Panc1 (cell line): ENCODE results near the gene KCNJ11.

Source experiments
- POLR2AphosphoS5 ChIP-seq: IDR thresholded peaks from 2 replicates; pipeline ENCODE4 v1.6.1; 2012; ENCODE audit warnings: mild to moderate bottlenecking, low read depth, low read length, moderate library complexity
- SIN3A ChIP-seq: IDR thresholded peaks from 2 replicates; pipeline ENCODE4 v1.6.1; 2012; ENCODE audit warnings: low read depth, mild to moderate bottlenecking, low read length, moderate library complexity, borderline replicate concordance; ENCODE audit not compliant: insufficient read depth
- TF ChIP-seq, protein P1 (sequence below): fragments of 450-650 bp; IDR thresholded peaks from 2 replicates; pipeline ENCODE4 v1.5.1; 2017; ENCODE audit warnings: mild to moderate bottlenecking

DNA sequence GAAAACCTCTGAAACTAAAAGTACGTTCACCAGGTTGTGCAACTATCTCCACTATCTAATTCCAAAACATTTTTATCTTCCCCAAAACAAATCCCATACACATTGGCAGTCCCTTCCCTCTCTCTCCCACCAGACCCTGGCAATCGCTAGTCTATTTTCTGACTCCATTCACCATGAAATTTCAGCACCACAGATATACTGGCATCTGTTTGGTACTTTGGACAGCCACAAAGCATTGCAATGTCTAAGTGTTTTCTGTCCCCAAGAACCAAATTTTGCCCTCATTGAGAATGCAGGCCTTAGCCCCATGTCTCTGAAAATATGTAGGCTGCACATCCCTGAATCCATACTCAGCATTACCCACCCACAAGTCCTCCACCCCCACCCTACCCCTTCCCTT lies 28.0 kb upstream of the KCNJ11 start:
- TF ChIP-seq, protein P1, sequence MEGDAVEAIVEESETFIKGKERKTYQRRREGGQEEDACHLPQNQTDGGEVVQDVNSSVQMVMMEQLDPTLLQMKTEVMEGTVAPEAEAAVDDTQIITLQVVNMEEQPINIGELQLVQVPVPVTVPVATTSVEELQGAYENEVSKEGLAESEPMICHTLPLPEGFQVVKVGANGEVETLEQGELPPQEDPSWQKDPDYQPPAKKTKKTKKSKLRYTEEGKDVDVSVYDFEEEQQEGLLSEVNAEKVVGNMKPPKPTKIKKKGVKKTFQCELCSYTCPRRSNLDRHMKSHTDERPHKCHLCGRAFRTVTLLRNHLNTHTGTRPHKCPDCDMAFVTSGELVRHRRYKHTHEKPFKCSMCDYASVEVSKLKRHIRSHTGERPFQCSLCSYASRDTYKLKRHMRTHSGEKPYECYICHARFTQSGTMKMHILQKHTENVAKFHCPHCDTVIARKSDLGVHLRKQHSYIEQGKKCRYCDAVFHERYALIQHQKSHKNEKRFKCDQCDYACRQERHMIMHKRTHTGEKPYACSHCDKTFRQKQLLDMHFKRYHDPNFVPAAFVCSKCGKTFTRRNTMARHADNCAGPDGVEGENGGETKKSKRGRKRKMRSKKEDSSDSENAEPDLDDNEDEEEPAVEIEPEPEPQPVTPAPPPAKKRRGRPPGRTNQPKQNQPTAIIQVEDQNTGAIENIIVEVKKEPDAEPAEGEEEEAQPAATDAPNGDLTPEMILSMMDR: no peak
- TF ChIP-seq POLR2AphosphoS5: no peak
- no peak for TF ChIP-seq SIN3A
